ENCODE data around the gene C7orf33. TPM values are rescaled to one million over a fixed set of nuclear protein-coding genes. Genes with fewer than 3 reads are reported as not detected.

The C7orf33 gene
- polyA plus RNA-seq, 1 donor from 2014 or later: not detected

GRCh38 chr7:148547951-148548350 is 42.6 kb upstream of the C7orf33 start:
- no peaks in the 10 kb centered on the region for H3K27me3 ChIP-seq (ENCODE audit: insufficient read depth, low read depth, low read length)
- H3K9ac ChIP-seq (ENCODE audit: low read length): no peak overlapping the region
- no peaks in the 10 kb centered on the region for H3F3A ChIP-seq (ENCODE audit: insufficient read depth, low read length, poor library complexity, severe bottlenecking)
- H3K36me3 ChIP-seq (ENCODE audit: insufficient read depth, low read length): no peaks in the 10 kb centered on the region
- H3K79me2 ChIP-seq (replicated peaks; ENCODE audit: insufficient read depth, low read length): no peaks in the 10 kb centered on the region
- H3K4me2 ChIP-seq (ENCODE audit: low read length): no peak overlapping the region
- no peaks in the 10 kb centered on the region for H3K9me3 ChIP-seq (ENCODE audit: low read length)
- H4K20me1 ChIP-seq (ENCODE audit: insufficient read depth): no peaks in the 10 kb centered on the region
- H3K4me3 ChIP-seq (ENCODE audit: low read length): no peak overlapping the region
- no peak for TF ChIP-seq CTCF (IDR thresholded peaks at IDR 0.05; ENCODE audit: poor library complexity, severe bottlenecking)
- TF ChIP-seq, protein P1, sequence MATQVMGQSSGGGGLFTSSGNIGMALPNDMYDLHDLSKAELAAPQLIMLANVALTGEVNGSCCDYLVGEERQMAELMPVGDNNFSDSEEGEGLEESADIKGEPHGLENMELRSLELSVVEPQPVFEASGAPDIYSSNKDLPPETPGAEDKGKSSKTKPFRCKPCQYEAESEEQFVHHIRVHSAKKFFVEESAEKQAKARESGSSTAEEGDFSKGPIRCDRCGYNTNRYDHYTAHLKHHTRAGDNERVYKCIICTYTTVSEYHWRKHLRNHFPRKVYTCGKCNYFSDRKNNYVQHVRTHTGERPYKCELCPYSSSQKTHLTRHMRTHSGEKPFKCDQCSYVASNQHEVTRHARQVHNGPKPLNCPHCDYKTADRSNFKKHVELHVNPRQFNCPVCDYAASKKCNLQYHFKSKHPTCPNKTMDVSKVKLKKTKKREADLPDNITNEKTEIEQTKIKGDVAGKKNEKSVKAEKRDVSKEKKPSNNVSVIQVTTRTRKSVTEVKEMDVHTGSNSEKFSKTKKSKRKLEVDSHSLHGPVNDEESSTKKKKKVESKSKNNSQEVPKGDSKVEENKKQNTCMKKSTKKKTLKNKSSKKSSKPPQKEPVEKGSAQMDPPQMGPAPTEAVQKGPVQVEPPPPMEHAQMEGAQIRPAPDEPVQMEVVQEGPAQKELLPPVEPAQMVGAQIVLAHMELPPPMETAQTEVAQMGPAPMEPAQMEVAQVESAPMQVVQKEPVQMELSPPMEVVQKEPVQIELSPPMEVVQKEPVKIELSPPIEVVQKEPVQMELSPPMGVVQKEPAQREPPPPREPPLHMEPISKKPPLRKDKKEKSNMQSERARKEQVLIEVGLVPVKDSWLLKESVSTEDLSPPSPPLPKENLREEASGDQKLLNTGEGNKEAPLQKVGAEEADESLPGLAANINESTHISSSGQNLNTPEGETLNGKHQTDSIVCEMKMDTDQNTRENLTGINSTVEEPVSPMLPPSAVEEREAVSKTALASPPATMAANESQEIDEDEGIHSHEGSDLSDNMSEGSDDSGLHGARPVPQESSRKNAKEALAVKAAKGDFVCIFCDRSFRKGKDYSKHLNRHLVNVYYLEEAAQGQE (IDR thresholded peaks at IDR 0.05; ENCODE audit: borderline replicate concordance): no peak
- TF ChIP-seq RAD21 (conservative IDR thresholded peaks at IDR 0.05): no peak
- no peak for TF ChIP-seq EP300 (conservative IDR thresholded peaks at IDR 0.05; ENCODE audit: poor library complexity, severe bottlenecking)
- no peak for TF ChIP-seq POLR2AphosphoS5 (IDR thresholded peaks at IDR 0.05)
- TF ChIP-seq MXI1 (conservative IDR thresholded peaks at IDR 0.05; ENCODE audit: poor library complexity, severe bottlenecking): no peak
- no peak for TF ChIP-seq EZH2 (IDR thresholded peaks at IDR 0.05; ENCODE audit: borderline replicate concordance, insufficient read depth, low read length, poor library complexity, severe bottlenecking)
- TF ChIP-seq TAF1 (IDR thresholded peaks at IDR 0.05; ENCODE audit: low read depth): no peak
- no peak for TF ChIP-seq SMC3 (conservative IDR thresholded peaks at IDR 0.05; ENCODE audit: poor library complexity)
- H3K9me2 ChIP-seq (ENCODE audit: insufficient read depth, low read length): no peaks in the 10 kb centered on the region
- no peak overlapping the region for H2AFZ ChIP-seq (ENCODE audit: low read depth, low read length)
- no peak overlapping the region for H3K27ac ChIP-seq (ENCODE audit: low read length)

GRCh38 chr7:148553979-148554378 is 36.6 kb upstream of the C7orf33 start:
- no peaks in the 10 kb centered on the region for H3K36me3 ChIP-seq (ENCODE audit: insufficient read depth, low read length)
- H4K20me1 ChIP-seq (ENCODE audit: insufficient read depth): no peaks in the 10 kb centered on the region
- no peaks in the 10 kb centered on the region for H3F3A ChIP-seq (ENCODE audit: insufficient read depth, low read length, poor library complexity, severe bottlenecking)
- no peaks in the 10 kb centered on the region for H3K9me3 ChIP-seq (ENCODE audit: low read length)
- H2AFZ ChIP-seq (ENCODE audit: low read depth, low read length): no peak overlapping the region
- no peaks in the 10 kb centered on the region for H3K9me2 ChIP-seq (ENCODE audit: insufficient read depth, low read length)
- H3K79me2 ChIP-seq (replicated peaks; ENCODE audit: insufficient read depth, low read length): no peaks in the 10 kb centered on the region
- H3K27ac ChIP-seq (ENCODE audit: low read length): no peak overlapping the region
- no peak overlapping the region for H3K4me2 ChIP-seq (ENCODE audit: low read length)
- H3K4me3 ChIP-seq (ENCODE audit: low read length): no peak overlapping the region
- no peaks in the 10 kb centered on the region for H3K27me3 ChIP-seq (ENCODE audit: insufficient read depth, low read depth, low read length)
- TF ChIP-seq, protein P1 (IDR thresholded peaks at IDR 0.05; ENCODE audit: borderline replicate concordance): no peak
- H3K9ac ChIP-seq (ENCODE audit: low read length): no peak overlapping the region

All from neural cell (in vitro differentiated cells).